B cell (primary cell): Measurements from ENCODE around the gene NBEA. TPM values are rescaled to one million over a fixed set of nuclear protein-coding genes. Genes with fewer than 3 reads are reported as not detected.
"Not testable (repeated sequence)": the region's sequence is repeated elsewhere in the genome, so short reads cannot be mapped to it uniquely, and the experiment has no call there.

Experiments used
- ATAC-seq: fragments of 200-7000 bp; cut with Tn5 transposase; one replicate; pipeline ENCODE4 v1.10.0; 2021; ENCODE audit warnings: low read depth, mild to moderate bottlenecking, moderate number of reproducible peaks, moderate library complexity
- CTCF ChIA-PET: fragments of 350-600 bp; sonication (Branson Sonifier 250); formaldehyde crosslinking; loops from one replicate; lab custom pipeline; 2021; ENCODE audit warnings: antibody characterized with exemption, inconsistent platforms; lab: Charles Lee
- POLR2A ChIA-PET: fragments of 350-600 bp; sonication (Branson Sonifier 250); formaldehyde crosslinking; loops from one replicate; lab custom pipeline; 2021; ENCODE audit warnings: antibody characterized with exemption; lab: Charles Lee
- DNase-seq: peaks from one replicate; pipeline ENCODE4 v3.0.0; 2013
- H2AFZ ChIP-seq: 2 replicates; pipeline ENCODE4 v1.6.1; 2012; ENCODE audit warnings: mild to moderate bottlenecking, low read depth, low read length; ENCODE audit not compliant: insufficient read depth, poor library complexity, severe bottlenecking
- H3K27ac ChIP-seq, 2 donors: 1 replicate in 1 of 2; 2 replicates in 1 of 2; pipeline ENCODE4 v1.5.1; 2012 to 2013; ENCODE audit warnings: low read length in 2 of 2, mild to moderate bottlenecking in 2 of 2, moderate library complexity in 1 of 2
- H3K27me3 ChIP-seq, 4 experiments: fragments of 200-600 bp in 1 of 4; sonication (generic) in 1 of 4; replicated peaks in 1 of 4; 1 replicate in 2 of 4; 2 replicates in 2 of 4; pipeline versions ENCODE4 v1.6.1 to v1.7.0; 2013 to 2016; ENCODE audit warnings: low read length in 3 of 4, mild to moderate bottlenecking in 2 of 4, mixed read lengths in 1 of 4, moderate library complexity in 1 of 4; ENCODE audit not compliant: insufficient read depth in 4 of 4, control insufficient read depth in 3 of 4; ENCODE audit errors: control extremely low read depth in 1 of 4
- H3K36me3 ChIP-seq, 2 experiments: replicated peaks in 1 of 2; 1 replicate in 1 of 2; 2 replicates in 1 of 2; pipeline versions ENCODE4 v1.6.1 to v1.7.1; 2013; ENCODE audit warnings: low read length in 1 of 2; ENCODE audit not compliant: insufficient read depth in 2 of 2, control insufficient read depth in 1 of 2; ENCODE audit errors: control extremely low read depth in 1 of 2, extremely low read depth in 1 of 2
- H3K4me1 ChIP-seq, 2 donors: fragments of 200-600 bp in 1 of 2; sonication (generic) in 1 of 2; 1 replicate in 1 of 2; 2 replicates in 1 of 2; pipeline versions ENCODE4 v1.5.1 to v1.6.1; 2013 to 2017; ENCODE audit warnings: low read length in 2 of 2; ENCODE audit not compliant: control insufficient read depth in 2 of 2, insufficient read depth in 2 of 2
- H3K4me2 ChIP-seq: replicated peaks from 2 replicates; pipeline ENCODE3; 2012; ENCODE audit warnings: mild to moderate bottlenecking, low read depth, low read length; ENCODE audit not compliant: poor library complexity, severe bottlenecking
- H3K4me3 ChIP-seq, 5 experiments: fragments of 200-600 bp in 1 of 5; sonication (generic) in 1 of 5; 1 replicate in 3 of 5; 2 replicates in 2 of 5; pipeline versions ENCODE4 v1.5.1 to v1.7.0; 2011 to 2016; ENCODE audit warnings: low read length in 4 of 5, mild to moderate bottlenecking in 4 of 5, low read depth in 2 of 5, control low read depth in 1 of 5, moderate library complexity in 1 of 5; ENCODE audit not compliant: insufficient read depth in 1 of 5; ENCODE audit errors: control extremely low read depth in 1 of 5, extremely low read depth in 1 of 5
- H3K79me2 ChIP-seq: fragments of 200-600 bp; sonication (generic); one replicate; pipeline ENCODE4 v1.6.0; 2016; ENCODE audit warnings: low read length; ENCODE audit not compliant: control insufficient read depth, insufficient read depth
- H3K9ac ChIP-seq: fragments of 200-600 bp; sonication (generic); 2 replicates; pipeline ENCODE4 v1.6.1; 2017; ENCODE audit warnings: mild to moderate bottlenecking, low read length, moderate library complexity
- H3K9me3 ChIP-seq, 3 donors: one replicate each; pipeline versions ENCODE4 v1.6.1 to v1.7.1; 2013; ENCODE audit warnings: low read length in 2 of 3; ENCODE audit not compliant: control insufficient read depth in 2 of 3, insufficient read depth in 1 of 3; ENCODE audit errors: control extremely low read depth in 1 of 3
- H4K20me1 ChIP-seq: 2 replicates; pipeline ENCODE4 v1.6.0; 2012; ENCODE audit warnings: mild to moderate bottlenecking, low read length; ENCODE audit not compliant: insufficient read depth, control insufficient read depth, poor library complexity, severe bottlenecking
- H3K27ac Mint-ChIP-seq: one replicate; pipeline ENCODE4 v1.8.0; 2021; ENCODE audit warnings: mixed read lengths
- H3K27me3 Mint-ChIP-seq: one replicate; pipeline ENCODE4 v1.8.0; 2021; ENCODE audit warnings: mixed read lengths
- H3K4me1 Mint-ChIP-seq: one replicate; pipeline ENCODE4 v1.8.0; 2021; ENCODE audit warnings: mixed read lengths
- H3K4me3 Mint-ChIP-seq: one replicate; pipeline ENCODE4 v1.8.0; 2021; ENCODE audit warnings: mixed read lengths
- H3K9me3 Mint-ChIP-seq: one replicate; pipeline ENCODE4 v1.8.0; 2022; ENCODE audit warnings: mixed read lengths; ENCODE audit not compliant: insufficient read depth
- CTCF ChIP-seq: fragments of 200-600 bp; IDR thresholded peaks from one replicate; pipeline ENCODE4 v1.8.0; 2022; ENCODE audit warnings: antibody characterized with exemption, mild to moderate bottlenecking
- EZH2 ChIP-seq: IDR thresholded peaks from 2 replicates; pipeline ENCODE4 v1.6.1; 2012; ENCODE audit warnings: borderline replicate concordance, low read depth, mild to moderate bottlenecking, moderate library complexity, low read length; ENCODE audit not compliant: insufficient read depth, poor library complexity, severe bottlenecking
- WGBS: methylation state at CpG from one replicate; pipeline ENCODE4 v1.1.5; 2013; ENCODE audit warnings: missing lambda C conversion rate; ENCODE audit not compliant: insufficient coverage; 5-methylcytosine and 5-hydroxymethylcytosine counted together
- intact Hi-C: fragments of 100-400 bp; cut with micrococcal nuclease; formaldehyde crosslinking; loops from one replicate; pipeline ENCODE4 v1.10.0; 2022
- polyA plus RNA-seq: library from polyadenylated mRNA; depleted of rRNA; stranded (reverse); fragments of >200 nt; gene quantifications from 2 replicates; pipeline ENCODE4 v1.2.3, GENCODE V29; 2012
- total RNA-seq, 2 donors: library from RNA; stranded (reverse); fragments of 120-200 nt in 1 of 2; gene quantifications; 1 replicate in 1 of 2; 2 replicates in 1 of 2; pipeline versions ENCODE4 v1.2.3 to v1.2.4, GENCODE V29; 2013 to 2022

Gene NBEA
- total and polyA plus RNA-seq, 2 donors (not counting 1 experiment from before 2014, with no cell fraction given), result 1.5 to 10.7 TPM

- Mint-ChIP-seq H3K4me1 (no peaks in the 10 kb centered on the region), H3K27me3 (no peaks in the 10 kb centered on the region), H3K4me3 (no peak overlapping the region), H3K27ac (no peak overlapping the region), H3K9me3 (peaks cover 19% of the 10 kb centered on the region)
- ChIA-PET CTCF (no interaction called here), POLR2A (no interaction called here)
- no peak overlapping the region for H3K4me3 ChIP-seq
- peaks cover 0 to 30% (median 28%) of the 10 kb centered on the region in 3 donors for H3K9me3 ChIP-seq
- no peak overlapping the region for H3K9ac ChIP-seq
- no peaks in the 10 kb centered on the region for H3K79me2 ChIP-seq
- no peak for TF ChIP-seq CTCF
- no peak for TF ChIP-seq EZH2
- WGBS, result no CpG with 5 or more reads among the region's 3 CpGs
- H3K27ac ChIP-seq, result no peak overlapping the region
- no peak overlapping the region for H3K4me2 ChIP-seq
- no peaks in the 10 kb centered on the region for H4K20me1 ChIP-seq
- intact Hi-C loops, result no loop called here
- H3K36me3 ChIP-seq, result no peaks in the 10 kb centered on the region
- DNase-seq (no peak), ATAC-seq (no peak)
- H2AFZ ChIP-seq, result no peak overlapping the region
- H3K27me3 ChIP-seq, result no peaks in the 10 kb centered on the region
- H3K4me1 ChIP-seq, result no peaks in the 10 kb centered on the region
These were observed 51.4 kb downstream of the NBEA start for GRCh38 chr13:34993470-34993869.

- H3K9me3 ChIP-seq, H3K4me1 ChIP-seq, H4K20me1 ChIP-seq, POLR2A ChIA-PET, H3K4me2 ChIP-seq, H3K79me2 ChIP-seq, H3K4me3 Mint-ChIP-seq, H3K36me3 ChIP-seq, H3K4me1 Mint-ChIP-seq, H3K27me3 ChIP-seq, CTCF ChIA-PET, ATAC-seq, H3K9me3 Mint-ChIP-seq, H3K27me3 Mint-ChIP-seq, DNase-seq, H3K9ac ChIP-seq, intact Hi-C loops, H3K4me3 ChIP-seq, H3K27ac Mint-ChIP-seq, H3K27ac ChIP-seq, H2AFZ ChIP-seq: not testable (repeated sequence)
- WGBS, result no CpG with 5 or more reads among the region's 2 CpGs
These were observed 61.7 kb downstream of the NBEA start for GRCh38 chr13:35003734-35004133.
